ENCODE data around the gene LRMDA.

Gene LRMDA

GRCh38 chr10:75793848-75794247 lies 362.4 kb downstream of the LRMDA start:
- Histone ChIP-seq H3K27ac (ENCODE audit: low read length) (no peak overlapping the region), H3K27me3 (ENCODE audit: control insufficient read depth, insufficient read depth, low read length) (no peaks in the 10 kb centered on the region), H3K4me1 (ENCODE audit: control insufficient read depth, insufficient read depth, low read length) (no peaks in the 10 kb centered on the region; the same call in 1 of the 2 replicates), H3K9me3 (ENCODE audit: control insufficient read depth, insufficient read depth, low read length) (no peaks in the 10 kb centered on the region), H3K36me3 (ENCODE audit: control insufficient read depth, insufficient read depth, low read length) (no peaks in the 10 kb centered on the region), H3K4me3 (ENCODE audit: low read length) (no peak overlapping the region)
- WGBS (ENCODE audit: insufficient coverage, insufficient read length), result no CpG with 5 or more reads among the region's 1 CpG
- no peak for DNase-seq (ENCODE audit: low read depth, low spot score)

GRCh38 chr10:75801121-75801520 lies 369.7 kb downstream of the LRMDA start:
- Histone ChIP-seq H3K4me3 (ENCODE audit: low read length) (no peak overlapping the region), H3K27ac (ENCODE audit: low read length) (no peak overlapping the region), H3K9me3 (ENCODE audit: control insufficient read depth, insufficient read depth, low read length) (no peaks in the 10 kb centered on the region), H3K36me3 (ENCODE audit: control insufficient read depth, insufficient read depth, low read length) (no peaks in the 10 kb centered on the region), H3K4me1 (ENCODE audit: control insufficient read depth, insufficient read depth, low read length) (no peaks in the 10 kb centered on the region), H3K27me3 (ENCODE audit: control insufficient read depth, insufficient read depth, low read length) (no peaks in the 10 kb centered on the region)
- whole genome bisulfite sequencing (ENCODE audit: insufficient coverage, insufficient read length), result no CpG with 5 or more reads among the region's 1 CpG
- DNase-seq (ENCODE audit: low read depth, low spot score), result no peak

GRCh38 chr10:75801661-75802060 lies 370.2 kb downstream of the LRMDA start:
- no peaks in the 10 kb centered on the region for H3K4me1 ChIP-seq (ENCODE audit: control insufficient read depth, insufficient read depth, low read length)
- no peak overlapping the region for H3K4me3 ChIP-seq (ENCODE audit: low read length)
- H3K27me3 ChIP-seq (ENCODE audit: control insufficient read depth, insufficient read depth, low read length), result no peaks in the 10 kb centered on the region
- no peak overlapping the region for H3K27ac ChIP-seq (ENCODE audit: low read length)
- WGBS (ENCODE audit: insufficient coverage, insufficient read length), result no CpG with 5 or more reads among the region's 3 CpGs
- H3K36me3 ChIP-seq (ENCODE audit: control insufficient read depth, insufficient read depth, low read length), result no peaks in the 10 kb centered on the region
- H3K9me3 ChIP-seq (ENCODE audit: control insufficient read depth, insufficient read depth, low read length), result no peaks in the 10 kb centered on the region
- DNase-seq (ENCODE audit: low read depth, low spot score), result no peak

GRCh38 chr10:75803121-75803520 lies 371.7 kb downstream of the LRMDA start:
- Histone ChIP-seq H3K4me3 (ENCODE audit: low read length) (no peak overlapping the region), H3K36me3 (ENCODE audit: control insufficient read depth, insufficient read depth, low read length) (no peaks in the 10 kb centered on the region), H3K9me3 (ENCODE audit: control insufficient read depth, insufficient read depth, low read length) (no peaks in the 10 kb centered on the region), H3K27ac (ENCODE audit: low read length) (no peak overlapping the region), H3K4me1 (ENCODE audit: control insufficient read depth, insufficient read depth, low read length) (no peaks in the 10 kb centered on the region), H3K27me3 (ENCODE audit: control insufficient read depth, insufficient read depth, low read length) (no peaks in the 10 kb centered on the region)
- DNase-seq (ENCODE audit: low read depth, low spot score), result no peak
- whole genome bisulfite sequencing (ENCODE audit: insufficient coverage, insufficient read length), result no CpG with 5 or more reads among the region's 3 CpGs

- Histone ChIP-seq H3K27me3 (ENCODE audit: control insufficient read depth, insufficient read depth, low read length) (no peaks in the 10 kb centered on the region), H3K27ac (ENCODE audit: low read length) (no peak overlapping the region), H3K4me1 (ENCODE audit: control insufficient read depth, insufficient read depth, low read length) (no peaks in the 10 kb centered on the region; the same call in 1 of the 2 replicates), H3K36me3 (ENCODE audit: control insufficient read depth, insufficient read depth, low read length) (no peaks in the 10 kb centered on the region), H3K4me3 (ENCODE audit: low read length) (no peak overlapping the region), H3K9me3 (ENCODE audit: control insufficient read depth, insufficient read depth, low read length) (no peaks in the 10 kb centered on the region)
- WGBS (ENCODE audit: insufficient coverage, insufficient read length), result no CpG with 5 or more reads among the region's 14 CpGs
- DNase-seq (ENCODE audit: low read depth, low spot score), result no peak
Measured at GRCh38 chr10:75803816-75804552, 372.6 kb downstream of the LRMDA start.

- Histone ChIP-seq H3K27me3 (ENCODE audit: control insufficient read depth, insufficient read depth, low read length) (no peaks in the 10 kb centered on the region), H3K36me3 (ENCODE audit: control insufficient read depth, insufficient read depth, low read length) (no peaks in the 10 kb centered on the region), H3K9me3 (ENCODE audit: control insufficient read depth, insufficient read depth, low read length) (no peaks in the 10 kb centered on the region), H3K4me1 (ENCODE audit: control insufficient read depth, insufficient read depth, low read length) (no peaks in the 10 kb centered on the region; the same call in 1 of the 2 replicates), H3K4me3 (ENCODE audit: low read length) (no peak overlapping the region), H3K27ac (ENCODE audit: low read length) (no peak overlapping the region)
- no peak for DNase-seq (ENCODE audit: low read depth, low spot score)
- WGBS (ENCODE audit: insufficient coverage, insufficient read length), result no CpG with 5 or more reads among the region's 3 CpGs
Measured at GRCh38 chr10:75806186-75806585, 374.8 kb downstream of the LRMDA start.

- Histone ChIP-seq H3K27ac (ENCODE audit: low read length) (no peak overlapping the region), H3K4me3 (ENCODE audit: low read length) (no peak overlapping the region), H3K4me1 (ENCODE audit: control insufficient read depth, insufficient read depth, low read length) (no peaks in the 10 kb centered on the region; the same call in 1 of the 2 replicates), H3K27me3 (ENCODE audit: control insufficient read depth, insufficient read depth, low read length) (no peaks in the 10 kb centered on the region), H3K36me3 (ENCODE audit: control insufficient read depth, insufficient read depth, low read length) (no peaks in the 10 kb centered on the region), H3K9me3 (ENCODE audit: control insufficient read depth, insufficient read depth, low read length) (no peaks in the 10 kb centered on the region)
- DNase-seq (ENCODE audit: low read depth, low spot score), result no peak
- WGBS (ENCODE audit: insufficient coverage, insufficient read length), result no CpG with 5 or more reads among the region's 5 CpGs
Measured at GRCh38 chr10:75807456-75807855, 376.0 kb downstream of the LRMDA start.

- no peaks in the 10 kb centered on the region for H3K27me3 ChIP-seq (ENCODE audit: control insufficient read depth, insufficient read depth, low read length)
- H3K9me3 ChIP-seq (ENCODE audit: control insufficient read depth, insufficient read depth, low read length), result no peaks in the 10 kb centered on the region
- no peak overlapping the region for H3K4me3 ChIP-seq (ENCODE audit: low read length)
- H3K4me1 ChIP-seq (ENCODE audit: control insufficient read depth, insufficient read depth, low read length), result no peaks in the 10 kb centered on the region; the same call in 1 of the 2 replicates
- WGBS (ENCODE audit: insufficient coverage, insufficient read length), result no CpG with 5 or more reads among the region's 3 CpGs
- H3K27ac ChIP-seq (ENCODE audit: low read length), result no peak overlapping the region
- no peaks in the 10 kb centered on the region for H3K36me3 ChIP-seq (ENCODE audit: control insufficient read depth, insufficient read depth, low read length)
- DNase-seq (ENCODE audit: low read depth, low spot score), result no peak
Measured at GRCh38 chr10:75809003-75809402, 377.6 kb downstream of the LRMDA start.

GRCh38 chr10:75814014-75814413 lies 382.6 kb downstream of the LRMDA start:
- Histone ChIP-seq H3K4me3 (ENCODE audit: low read length) (no peak overlapping the region), H3K36me3 (ENCODE audit: control insufficient read depth, insufficient read depth, low read length) (no peaks in the 10 kb centered on the region), H3K9me3 (ENCODE audit: control insufficient read depth, insufficient read depth, low read length) (no peaks in the 10 kb centered on the region), H3K27me3 (ENCODE audit: control insufficient read depth, insufficient read depth, low read length) (no peaks in the 10 kb centered on the region), H3K27ac (ENCODE audit: low read length) (no peak overlapping the region), H3K4me1 (ENCODE audit: control insufficient read depth, insufficient read depth, low read length) (no peaks in the 10 kb centered on the region; the same call in 1 of the 2 replicates)
- DNase-seq (ENCODE audit: low read depth, low spot score), result no peak

- Histone ChIP-seq H3K36me3 (ENCODE audit: control insufficient read depth, insufficient read depth, low read length) (no peaks in the 10 kb centered on the region), H3K4me3 (ENCODE audit: low read length) (no peak overlapping the region), H3K27ac (ENCODE audit: low read length) (no peak overlapping the region), H3K4me1 (ENCODE audit: control insufficient read depth, insufficient read depth, low read length) (no peaks in the 10 kb centered on the region), H3K27me3 (ENCODE audit: control insufficient read depth, insufficient read depth, low read length) (no peaks in the 10 kb centered on the region), H3K9me3 (ENCODE audit: control insufficient read depth, insufficient read depth, low read length) (no peaks in the 10 kb centered on the region)
- DNase-seq (ENCODE audit: low read depth, low spot score), result no peak
Measured at GRCh38 chr10:75815066-75815465, 383.6 kb downstream of the LRMDA start.

GRCh38 chr10:75817198-75817597 lies 385.8 kb downstream of the LRMDA start:
- H3K9me3 ChIP-seq (ENCODE audit: control insufficient read depth, insufficient read depth, low read length), result no peaks in the 10 kb centered on the region
- H3K36me3 ChIP-seq (ENCODE audit: control insufficient read depth, insufficient read depth, low read length), result no peaks in the 10 kb centered on the region
- WGBS (ENCODE audit: insufficient coverage, insufficient read length), result no CpG with 5 or more reads among the region's 2 CpGs
- H3K4me1 ChIP-seq (ENCODE audit: control insufficient read depth, insufficient read depth, low read length), result no peaks in the 10 kb centered on the region
- no peak overlapping the region for H3K27ac ChIP-seq (ENCODE audit: low read length)
- no peak overlapping the region for H3K4me3 ChIP-seq (ENCODE audit: low read length)
- H3K27me3 ChIP-seq (ENCODE audit: control insufficient read depth, insufficient read depth, low read length), result no peaks in the 10 kb centered on the region
- no peak for DNase-seq (ENCODE audit: low read depth, low spot score)

Measured in iPS DF 6.9 (cell line).